Measurements from ENCODE around the gene RDM1.

Gene RDM1

DNA sequence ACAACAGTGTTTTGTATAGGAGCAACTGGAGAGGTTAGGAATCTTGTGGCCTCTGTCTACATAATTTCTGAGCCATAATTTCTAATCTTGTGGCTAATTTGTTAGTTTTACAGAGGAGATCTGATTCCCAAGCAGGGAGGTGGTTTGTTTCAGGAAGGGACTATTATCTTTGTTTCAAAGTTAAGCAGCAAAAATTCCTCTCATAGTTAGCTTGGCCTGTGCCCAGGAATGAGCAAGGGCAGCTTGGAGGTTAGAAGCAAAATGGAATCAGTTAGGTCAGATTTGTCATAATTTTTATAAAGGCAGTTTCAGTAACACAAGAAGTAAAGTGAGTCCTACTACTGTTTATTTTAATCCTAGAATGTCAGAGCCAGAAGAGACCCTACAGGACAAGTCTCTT, 2.0 kb upstream of the RDM1 start:
- no peak for DNase-seq (ENCODE audit: low read depth)

DNA sequence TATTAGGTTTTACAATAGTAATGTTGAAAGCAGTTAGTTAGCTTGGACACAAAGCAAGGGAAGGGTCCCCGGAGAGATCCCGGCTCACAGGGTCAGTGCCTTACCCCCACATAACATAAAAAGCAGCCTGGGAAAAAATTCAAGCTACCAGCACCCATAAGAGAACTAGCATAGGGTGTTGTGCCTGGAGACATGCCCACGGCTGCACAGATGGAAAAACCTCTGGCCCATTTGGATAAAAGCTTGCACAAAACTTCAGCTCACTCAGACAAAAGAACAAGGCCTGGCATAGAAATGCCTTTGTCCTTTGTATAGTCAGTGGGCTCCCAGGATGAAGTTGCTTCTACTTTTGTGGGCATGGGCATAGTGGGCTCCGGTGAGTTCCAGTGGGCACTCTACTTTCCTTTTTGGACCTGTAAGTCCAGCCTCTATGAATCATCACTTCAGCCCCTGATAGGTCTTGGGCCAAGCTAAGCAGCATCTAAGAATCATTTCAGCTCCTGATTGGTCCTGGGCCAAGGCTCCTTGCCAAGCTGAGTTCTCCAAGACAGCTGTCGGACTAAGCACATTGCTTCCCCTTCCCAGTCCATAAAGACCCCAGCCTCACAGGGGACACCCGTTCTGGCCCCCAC, 1.3 kb upstream of the RDM1 start:
- DNase-seq (ENCODE audit: low read depth): no peak

GRCh38 chr17:35927714-35928113, 2.9 kb downstream of the RDM1 start:
- DNase-seq (ENCODE audit: low read depth): no peak

- no peak for DNase-seq (ENCODE audit: low read depth)
Observed at GRCh38 chr17:35923609-35924114, 6.9 kb downstream of the RDM1 start.

DNA sequence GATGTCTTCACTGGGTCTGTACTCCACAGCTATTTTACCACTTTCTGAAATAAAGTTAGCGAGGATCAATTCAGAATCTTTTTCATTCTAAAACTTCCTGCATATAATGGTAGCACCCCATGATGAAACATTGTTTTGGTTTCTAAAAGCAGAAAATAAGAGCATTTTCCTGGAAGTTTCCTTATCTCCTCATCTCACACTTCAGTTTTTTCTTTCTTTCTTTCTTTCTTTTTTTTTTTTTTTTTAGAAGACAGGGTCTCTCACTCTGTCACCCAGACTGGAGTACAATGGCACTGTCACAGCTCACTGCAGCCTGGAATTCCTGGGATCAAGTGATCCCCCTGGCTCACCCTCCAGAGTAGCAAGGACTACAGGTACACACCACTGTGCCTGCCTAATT, 10.3 kb downstream of the RDM1 start:
- no peak for DNase-seq (ENCODE audit: low read depth)

DNA sequence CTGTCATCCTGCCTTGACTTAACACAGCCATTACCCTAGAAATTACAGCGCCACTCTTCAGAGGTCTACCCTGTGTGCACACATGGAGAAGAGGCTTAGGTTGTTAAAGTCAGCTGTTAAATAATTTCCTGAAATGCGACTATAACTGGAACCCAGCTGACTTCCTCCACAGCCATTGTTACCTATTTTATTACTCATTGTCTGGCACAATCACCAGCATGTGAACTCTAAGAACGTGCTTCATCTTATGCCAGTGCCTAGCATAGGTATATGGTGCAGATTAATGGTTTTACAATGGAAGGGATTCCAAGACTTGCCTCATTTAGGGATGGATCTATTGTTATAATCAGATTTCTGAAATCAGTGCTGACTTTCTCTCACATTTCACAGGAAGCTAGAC, 11.9 kb downstream of the RDM1 start:
- DNase-seq (ENCODE audit: low read depth): no peak

DNA sequence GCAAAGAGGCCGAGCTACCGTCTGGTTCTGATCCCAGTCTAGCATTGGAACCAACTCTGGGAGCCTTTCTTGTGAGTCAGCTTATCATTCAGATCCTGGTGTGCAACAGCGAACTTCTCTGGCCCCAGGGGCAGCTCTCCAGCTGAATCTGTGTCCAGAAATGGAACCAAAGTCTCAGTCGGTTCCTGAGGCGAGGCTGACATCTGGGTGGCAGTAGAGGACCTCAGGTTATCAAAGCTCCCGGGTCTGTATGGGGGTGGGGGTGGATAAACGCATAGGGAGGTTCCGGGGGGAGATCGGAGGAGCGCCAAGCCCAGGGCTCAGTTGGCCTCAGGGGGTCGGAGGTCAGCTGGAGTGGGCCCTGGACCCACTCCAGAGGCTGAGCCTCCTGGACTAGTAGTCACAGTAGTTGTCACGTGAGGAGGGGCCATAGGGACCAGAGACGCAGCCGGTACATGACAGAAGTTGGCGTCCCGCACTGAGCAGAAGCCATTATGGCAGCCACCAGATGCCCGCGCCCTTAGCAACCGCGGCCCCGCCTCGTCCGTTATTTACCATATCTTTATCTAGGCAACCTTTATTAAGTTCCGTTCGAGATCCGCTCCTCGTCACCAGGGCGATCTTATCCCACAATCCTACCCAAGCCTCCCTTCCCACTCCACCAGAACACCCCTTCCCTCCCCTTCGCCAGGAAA, 12.9 kb downstream of the RDM1 start:
- no peak for DNase-seq (ENCODE audit: low read depth)

DNA sequence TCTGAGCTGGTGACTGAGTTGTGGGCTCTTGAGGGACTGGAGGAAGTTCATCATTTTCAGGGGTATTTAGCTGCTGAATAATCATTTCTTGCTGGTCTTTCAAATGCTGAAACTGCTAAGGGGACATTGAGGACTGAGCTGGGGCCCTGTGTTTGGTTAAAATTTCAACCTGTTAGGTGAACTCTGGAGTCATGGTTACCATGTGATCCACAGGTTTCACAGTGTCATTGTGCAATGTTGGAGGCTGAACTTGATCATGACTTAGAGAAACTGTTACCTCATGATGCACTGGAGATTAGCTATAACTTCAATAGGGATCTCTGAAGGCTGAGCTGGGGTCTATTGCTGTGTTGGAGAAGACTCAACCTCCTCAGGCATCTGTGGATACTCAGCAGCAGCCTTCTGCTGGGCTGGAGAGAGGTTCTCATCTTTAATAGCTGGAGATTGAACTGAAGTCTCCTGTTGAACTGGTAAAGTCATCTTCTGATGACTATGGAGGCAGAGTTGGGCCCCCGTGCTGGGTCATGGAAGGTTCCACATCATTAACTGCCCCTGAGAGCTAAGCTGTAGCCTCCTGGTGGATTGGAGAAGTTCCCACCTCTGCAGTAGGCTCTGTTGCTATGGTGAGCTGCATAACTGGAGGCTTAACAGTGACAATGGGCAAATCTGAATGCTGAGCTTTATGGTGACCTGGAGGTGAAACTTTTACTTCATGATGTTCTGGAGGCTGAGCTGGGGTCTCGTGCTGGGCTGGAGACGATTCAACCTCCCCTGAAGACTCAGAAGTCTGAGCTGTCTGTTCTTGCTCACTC, 15.2 kb downstream of the RDM1 start:
- DNase-seq (ENCODE audit: low read depth): no peak

GRCh38 chr17:35914354-35914753, 16.2 kb downstream of the RDM1 start:
- DNase-seq (ENCODE audit: low read depth): no peak

DNA sequence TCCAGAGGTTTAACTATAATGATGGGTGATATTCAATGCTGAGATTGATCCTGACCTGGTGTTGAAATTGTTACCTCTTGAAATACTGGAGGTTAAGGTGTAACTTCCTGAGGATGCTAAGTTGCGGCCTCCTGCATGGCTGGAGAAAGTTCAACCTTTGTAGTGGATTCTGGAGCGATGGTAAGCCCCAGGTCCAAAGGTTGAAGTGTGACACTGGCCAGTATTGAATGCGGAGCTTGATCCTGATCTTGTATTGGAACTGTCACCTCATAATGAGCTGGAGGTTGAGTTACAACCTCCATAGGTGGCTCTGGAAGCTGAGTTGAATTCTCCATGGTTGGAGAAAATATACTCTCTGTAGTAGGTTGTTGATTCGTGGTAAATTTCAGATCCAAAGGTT, 17.0 kb downstream of the RDM1 start:
- no peak for DNase-seq (ENCODE audit: low read depth)

DNA sequence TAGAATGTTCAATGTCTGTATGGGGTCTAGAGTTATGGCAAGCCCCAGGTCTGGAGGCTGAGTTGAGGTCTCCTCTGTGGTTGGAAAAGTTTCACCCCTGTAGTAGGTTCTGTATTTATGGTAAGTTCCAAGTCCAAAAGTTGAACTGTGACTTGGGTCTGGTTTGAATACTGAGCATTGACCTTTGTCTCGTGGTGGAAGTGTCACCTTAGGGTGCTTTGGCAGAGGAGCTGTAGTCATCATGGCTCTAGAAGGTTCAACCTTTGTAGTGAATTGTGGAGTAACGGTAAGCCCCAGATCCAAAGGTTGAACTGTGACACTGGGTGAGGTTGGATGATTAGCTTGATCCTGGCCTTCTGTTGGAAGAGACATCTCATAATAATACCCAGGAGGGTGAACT, 17.6 kb downstream of the RDM1 start:
- no peak for DNase-seq (ENCODE audit: low read depth)

- no peak for DNase-seq (ENCODE audit: low read depth)
Observed at GRCh38 chr17:35912339-35912912, 18.1 kb downstream of the RDM1 start.

GRCh38 chr17:35909408-35909807, 21.2 kb downstream of the RDM1 start:
- no peak for DNase-seq (ENCODE audit: low read depth)

DNA sequence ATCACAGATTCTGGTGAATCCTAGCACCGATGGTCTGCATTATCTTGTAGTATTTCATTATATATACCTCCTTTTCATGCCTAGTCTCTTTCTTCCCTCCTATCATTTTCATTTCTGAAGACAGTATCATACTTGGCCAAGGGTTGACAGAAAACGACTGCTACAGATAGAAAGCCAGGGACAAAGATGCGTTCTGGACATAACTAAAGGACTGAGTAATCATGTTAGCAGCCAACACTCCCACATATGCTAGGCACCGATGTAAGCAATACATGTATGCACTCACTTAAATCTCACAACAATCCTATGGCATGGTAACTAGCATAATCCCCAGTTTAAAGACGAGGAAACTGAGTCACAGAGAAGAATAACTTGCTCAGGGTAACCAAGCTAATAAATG, 22.9 kb downstream of the RDM1 start:
- DNase-seq (ENCODE audit: low read depth): no peak

GRCh38 chr17:35906926-35907637, 23.5 kb downstream of the RDM1 start:
- DNase-seq (ENCODE audit: low read depth): no peak

- no peak for DNase-seq (ENCODE audit: low read depth)
Observed at GRCh38 chr17:35906191-35906925, 24.2 kb downstream of the RDM1 start.

DNA sequence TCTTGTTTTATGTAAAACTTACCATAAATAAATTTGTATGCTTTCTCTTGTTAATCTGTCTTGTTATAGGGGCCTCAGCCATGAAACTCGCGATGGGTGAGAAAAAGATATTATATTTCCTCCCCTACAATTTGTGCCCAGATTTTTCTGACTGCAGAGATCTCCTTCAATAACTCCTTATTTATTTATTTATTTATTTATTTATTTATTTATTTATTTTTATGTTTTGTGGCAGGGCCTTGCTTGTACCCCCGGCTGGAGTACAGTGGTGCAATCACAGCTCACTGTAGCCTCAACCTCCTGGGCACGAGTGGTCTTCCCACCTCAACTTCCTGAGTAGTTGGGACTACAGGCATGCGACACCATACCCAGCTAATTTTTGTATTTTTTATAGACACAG, 27.1 kb downstream of the RDM1 start:
- DNase-seq (ENCODE audit: low read depth): no peak

DNA sequence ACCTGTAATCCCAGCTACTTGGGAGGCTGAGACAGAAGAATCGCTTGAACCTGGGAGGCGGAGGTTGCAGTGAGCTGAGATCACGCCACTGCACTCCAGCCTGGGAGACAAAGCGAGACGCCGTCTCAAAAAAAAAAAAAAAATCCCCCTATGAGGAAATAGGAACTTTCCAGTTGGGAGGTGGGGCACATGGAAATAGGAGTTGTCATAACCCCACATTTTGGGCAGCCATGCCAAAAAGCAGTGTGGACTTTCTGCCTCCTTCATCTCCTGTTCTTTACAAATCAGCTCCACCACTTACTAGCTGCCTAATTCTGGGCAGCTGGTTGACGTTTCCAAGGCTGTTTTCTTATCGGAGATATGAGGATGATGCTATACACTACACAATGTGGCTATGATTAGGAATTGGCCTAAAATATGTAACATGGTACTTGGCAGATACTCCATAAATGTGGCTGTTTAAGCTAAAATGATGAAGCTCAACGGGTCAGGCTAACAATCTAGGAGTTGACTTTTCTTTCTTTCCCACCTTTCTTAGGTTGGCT, 28.9 kb downstream of the RDM1 start:
- DNase-seq (ENCODE audit: low read depth): no peak

DNA sequence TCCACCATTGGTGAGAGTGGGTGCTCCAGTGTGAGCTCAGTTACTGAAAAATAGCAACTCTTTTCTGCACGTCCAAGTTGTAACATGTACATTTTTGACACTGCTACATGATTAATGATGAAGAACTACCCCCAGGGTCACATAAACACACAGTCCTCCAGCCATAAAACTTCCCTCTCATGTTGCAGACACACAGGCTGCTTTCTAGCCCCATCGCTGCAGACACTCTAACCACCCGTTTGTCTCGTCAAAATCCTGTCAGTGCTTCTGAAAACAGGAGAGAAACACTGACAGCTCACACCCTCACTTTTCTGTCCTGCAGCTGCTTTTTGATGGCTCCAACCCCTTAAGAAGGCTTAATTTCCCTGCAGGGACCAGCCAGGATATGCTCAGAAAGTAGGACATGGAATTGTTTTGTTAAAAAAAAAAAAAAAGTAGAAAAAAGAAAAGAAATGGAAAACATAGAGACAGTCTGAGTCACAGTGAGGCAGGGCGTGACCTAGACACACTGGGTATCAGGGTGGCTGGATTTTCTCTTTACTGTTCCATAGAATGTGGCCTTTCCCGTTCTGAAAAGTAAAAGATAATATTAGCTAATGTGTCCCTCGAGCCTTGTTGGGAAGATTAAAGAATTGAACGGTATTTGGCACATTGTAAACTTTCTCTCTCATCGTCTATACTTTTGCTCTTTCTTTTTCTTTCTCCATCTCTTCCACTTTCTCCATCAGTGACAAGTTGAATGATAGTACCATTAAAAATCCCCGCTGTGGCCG, 29.7 kb downstream of the RDM1 start:
- no peak for DNase-seq (ENCODE audit: low read depth)

- DNase-seq (ENCODE audit: low read depth): no peak
Observed at GRCh38 chr17:35900280-35900679, 30.3 kb downstream of the RDM1 start.

Data from activated T-cell treated with anti-CD3 and anti-CD28 coated beads for 1 hour (primary cell).